ENCODE data around the gene PLOD1.
"Not testable (repeated sequence)": the region's sequence is repeated elsewhere in the genome, so short reads cannot be mapped to it uniquely, and the experiment has no call there.

PLOD1 gene

DNA sequence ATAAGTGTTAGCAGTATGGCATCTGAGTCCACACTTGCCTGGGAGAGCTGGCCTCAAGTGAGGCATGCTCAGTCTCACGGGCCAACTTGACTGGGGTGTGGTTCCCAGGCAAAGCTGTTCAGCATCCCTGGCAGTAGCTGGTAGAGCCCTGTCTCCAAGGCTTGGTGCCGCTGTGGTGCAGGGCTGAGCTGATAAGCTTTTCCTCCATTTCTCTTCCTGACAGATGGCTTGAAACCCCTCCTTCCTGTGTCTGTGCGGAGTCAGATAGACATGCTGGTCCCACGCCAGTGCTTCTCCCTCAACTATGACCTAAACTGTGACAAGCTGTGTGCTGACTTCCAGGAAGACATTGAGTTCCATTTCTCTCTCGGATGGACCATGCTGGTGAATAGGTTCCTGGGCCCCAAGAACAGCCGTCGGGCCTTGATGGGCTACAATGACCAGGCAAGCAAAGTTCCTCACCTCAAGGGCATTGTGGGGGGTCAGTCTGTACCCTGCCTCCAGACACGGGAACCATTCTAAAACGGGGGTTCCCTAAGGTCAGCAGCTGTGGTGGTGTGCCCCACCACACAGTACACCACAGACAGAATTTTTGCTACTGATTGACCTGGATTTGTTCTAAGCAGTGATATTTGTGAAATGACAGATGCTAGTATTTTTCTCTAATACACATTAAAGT lies 71.1 kb downstream of the PLOD1 start:
- H3K36me3 ChIP-seq (ENCODE audit: insufficient read depth, low read length) = peaks cover 80% of the 10 kb centered on the region; the same call in 1 of the 2 replicates
- H3F3A ChIP-seq (ENCODE audit: low read depth) = no peaks in the 10 kb centered on the region

DNA sequence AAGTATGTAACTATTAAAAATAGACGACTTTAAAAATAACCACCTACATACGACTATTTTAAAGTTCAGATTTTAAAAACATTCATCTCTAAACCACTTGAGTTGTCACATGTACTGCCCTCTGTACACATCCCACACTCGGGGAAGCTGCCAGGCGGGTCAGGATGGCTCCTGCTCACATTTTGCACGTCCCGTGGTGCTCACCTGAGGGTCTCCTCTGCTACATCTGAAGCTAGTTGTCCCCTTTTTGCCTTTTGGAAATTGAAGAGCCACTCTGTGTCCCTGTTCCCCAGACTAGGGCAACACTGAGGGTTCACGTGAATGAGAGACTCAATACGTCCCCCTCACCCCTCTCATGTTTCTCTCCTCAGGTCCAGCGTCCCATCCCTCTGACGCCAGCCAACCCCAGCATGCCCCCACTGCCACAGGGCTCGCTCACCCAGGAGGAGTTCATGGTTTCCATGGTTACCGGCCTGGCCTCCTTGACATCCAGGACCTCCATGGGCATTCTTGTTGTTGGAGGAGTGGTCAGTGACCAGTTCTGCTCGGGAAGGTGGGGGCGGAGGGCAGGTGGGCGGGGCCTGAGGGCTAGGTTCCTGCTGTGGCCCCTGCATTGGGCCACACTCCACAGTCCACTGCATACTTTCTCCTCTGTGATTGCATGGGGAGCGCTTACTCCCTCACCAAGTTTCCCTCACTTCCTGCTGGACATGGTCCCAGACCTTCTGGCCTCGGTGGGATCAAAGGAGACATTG lies 71.8 kb downstream of the PLOD1 start:
- Histone ChIP-seq H3K4me3 (ENCODE audit: low read length, poor library complexity, severe bottlenecking) (no peak overlapping the region), H3K9ac (ENCODE audit: low read depth, low read length, poor library complexity, severe bottlenecking) (no peak overlapping the region), H3F3A (ENCODE audit: low read depth) (no peaks in the 10 kb centered on the region), H3K9me2 (replicated peaks; ENCODE audit: low read depth, low read length) (no peaks in the 10 kb centered on the region), H3K4me1 (ENCODE audit: insufficient read depth, low read length, poor library complexity, severe bottlenecking) (no peaks in the 10 kb centered on the region), H3K36me3 (ENCODE audit: insufficient read depth, low read length) (peaks cover 81% of the 10 kb centered on the region; the same call in 1 of the 2 replicates), H3K9me3 (ENCODE audit: insufficient read depth, low read depth, low read length) (no peaks in the 10 kb centered on the region), H4K20me1 (ENCODE audit: insufficient read depth, low read length, poor library complexity, severe bottlenecking) (no peaks in the 10 kb centered on the region), H3K79me2 (ENCODE audit: insufficient read depth, low read length) (no peaks in the 10 kb centered on the region), H2AFZ (ENCODE audit: low read length) (no peak overlapping the region), H3K4me2 (ENCODE audit: low read depth, low read length, poor library complexity, severe bottlenecking) (no peak overlapping the region), H3K27me3 (ENCODE audit: insufficient read depth, low read length, poor library complexity, severe bottlenecking) (no peaks in the 10 kb centered on the region)
- TF ChIP-seq, protein P1, sequence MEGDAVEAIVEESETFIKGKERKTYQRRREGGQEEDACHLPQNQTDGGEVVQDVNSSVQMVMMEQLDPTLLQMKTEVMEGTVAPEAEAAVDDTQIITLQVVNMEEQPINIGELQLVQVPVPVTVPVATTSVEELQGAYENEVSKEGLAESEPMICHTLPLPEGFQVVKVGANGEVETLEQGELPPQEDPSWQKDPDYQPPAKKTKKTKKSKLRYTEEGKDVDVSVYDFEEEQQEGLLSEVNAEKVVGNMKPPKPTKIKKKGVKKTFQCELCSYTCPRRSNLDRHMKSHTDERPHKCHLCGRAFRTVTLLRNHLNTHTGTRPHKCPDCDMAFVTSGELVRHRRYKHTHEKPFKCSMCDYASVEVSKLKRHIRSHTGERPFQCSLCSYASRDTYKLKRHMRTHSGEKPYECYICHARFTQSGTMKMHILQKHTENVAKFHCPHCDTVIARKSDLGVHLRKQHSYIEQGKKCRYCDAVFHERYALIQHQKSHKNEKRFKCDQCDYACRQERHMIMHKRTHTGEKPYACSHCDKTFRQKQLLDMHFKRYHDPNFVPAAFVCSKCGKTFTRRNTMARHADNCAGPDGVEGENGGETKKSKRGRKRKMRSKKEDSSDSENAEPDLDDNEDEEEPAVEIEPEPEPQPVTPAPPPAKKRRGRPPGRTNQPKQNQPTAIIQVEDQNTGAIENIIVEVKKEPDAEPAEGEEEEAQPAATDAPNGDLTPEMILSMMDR (conservative IDR thresholded peaks at IDR 0.05; ENCODE audit: low read length) = no peak
- no peak for TF ChIP-seq EZH2phosphoT487 (IDR thresholded peaks at IDR 0.05; ENCODE audit: borderline replicate concordance)

More for the DNA sequence above, 71.1 kb downstream of the PLOD1 start:
- no peak overlapping the region for H3K9ac ChIP-seq (ENCODE audit: low read depth, low read length, poor library complexity, severe bottlenecking)
- no peaks in the 10 kb centered on the region for H3K27me3 ChIP-seq (ENCODE audit: insufficient read depth, low read length, poor library complexity, severe bottlenecking)
- H2AFZ ChIP-seq (ENCODE audit: low read length) = no peak overlapping the region
- H3K9me3 ChIP-seq (ENCODE audit: insufficient read depth, low read depth, low read length) = no peaks in the 10 kb centered on the region
- no peaks in the 10 kb centered on the region for H3K4me1 ChIP-seq (ENCODE audit: insufficient read depth, low read length, poor library complexity, severe bottlenecking)
- H4K20me1 ChIP-seq (ENCODE audit: insufficient read depth, low read length, poor library complexity, severe bottlenecking) = no peaks in the 10 kb centered on the region
- no peaks in the 10 kb centered on the region for H3K79me2 ChIP-seq (ENCODE audit: insufficient read depth, low read length)
- TF ChIP-seq EZH2phosphoT487 (IDR thresholded peaks at IDR 0.05; ENCODE audit: borderline replicate concordance) = no peak
- TF ChIP-seq, protein P1 (conservative IDR thresholded peaks at IDR 0.05; ENCODE audit: low read length) = no peak
- no peaks in the 10 kb centered on the region for H3K9me2 ChIP-seq (replicated peaks; ENCODE audit: low read depth, low read length)
- H3K4me3 ChIP-seq (ENCODE audit: low read length, poor library complexity, severe bottlenecking) = no peak overlapping the region
- no peak overlapping the region for H3K4me2 ChIP-seq (ENCODE audit: low read depth, low read length, poor library complexity, severe bottlenecking)

DNA sequence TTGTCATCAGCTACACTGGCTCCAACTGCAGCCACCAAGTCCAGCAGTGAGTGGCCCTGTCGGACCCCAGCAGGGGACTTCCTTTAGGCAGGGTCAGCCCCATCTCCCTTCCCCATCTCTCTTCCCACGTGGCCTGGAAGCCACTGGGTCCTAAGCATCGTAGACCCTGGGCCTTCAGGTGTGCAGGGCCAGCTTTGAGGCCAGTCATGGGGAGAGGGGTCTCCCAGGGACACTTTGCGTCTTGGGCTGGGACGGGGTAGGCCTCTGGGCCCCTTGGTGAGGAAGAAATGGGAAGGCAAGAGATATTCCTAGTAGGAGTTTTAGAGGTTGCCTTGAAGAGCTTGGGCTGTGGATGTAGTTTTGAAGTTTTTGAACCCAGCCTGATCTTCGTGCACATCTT lies 72.7 kb downstream of the PLOD1 start:
- Histone ChIP-seq H3K9ac (ENCODE audit: low read depth, low read length, poor library complexity, severe bottlenecking) (no peak overlapping the region), H3K4me3 (ENCODE audit: low read length, poor library complexity, severe bottlenecking) (no peak overlapping the region), H4K20me1 (ENCODE audit: insufficient read depth, low read length, poor library complexity, severe bottlenecking) (no peaks in the 10 kb centered on the region), H3K9me3 (ENCODE audit: insufficient read depth, low read depth, low read length) (no peaks in the 10 kb centered on the region), H3K4me2 (ENCODE audit: low read depth, low read length, poor library complexity, severe bottlenecking) (no peak overlapping the region), H3K27me3 (ENCODE audit: insufficient read depth, low read length, poor library complexity, severe bottlenecking) (no peaks in the 10 kb centered on the region), H3K4me1 (ENCODE audit: insufficient read depth, low read length, poor library complexity, severe bottlenecking) (no peaks in the 10 kb centered on the region), H3K9me2 (replicated peaks; ENCODE audit: low read depth, low read length) (no peaks in the 10 kb centered on the region), H3K79me2 (ENCODE audit: insufficient read depth, low read length) (no peaks in the 10 kb centered on the region), H3F3A (ENCODE audit: low read depth) (no peaks in the 10 kb centered on the region), H2AFZ (ENCODE audit: low read length) (no peak overlapping the region), H3K36me3 (ENCODE audit: insufficient read depth, low read length) (peaks cover 81% of the 10 kb centered on the region; the same call in 1 of the 2 replicates)
- TF ChIP-seq, protein P1 (conservative IDR thresholded peaks at IDR 0.05; ENCODE audit: low read length) = no peak
- no peak for TF ChIP-seq EZH2phosphoT487 (IDR thresholded peaks at IDR 0.05; ENCODE audit: borderline replicate concordance)

DNA sequence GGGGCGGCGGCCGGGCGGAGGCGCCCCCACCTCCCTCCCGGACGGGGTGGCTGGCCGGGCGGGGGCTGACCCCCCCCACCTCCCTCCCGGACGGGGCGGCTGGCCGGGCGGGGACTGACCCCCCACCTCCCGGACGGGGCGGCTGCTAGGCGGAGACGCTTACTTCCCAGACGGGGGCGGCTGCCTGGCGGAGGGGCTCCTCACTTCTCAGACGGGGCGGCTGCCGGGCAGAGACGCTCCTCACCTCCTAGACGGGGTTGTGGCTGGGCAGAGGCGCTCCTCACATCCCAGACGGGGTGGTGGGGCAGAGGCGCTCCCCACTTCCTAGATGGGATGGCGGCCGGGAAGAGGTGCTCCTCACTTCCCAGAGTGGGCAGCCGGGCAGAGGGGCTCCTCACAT lies 73.8 kb downstream of the PLOD1 start:
- not testable (repeated sequence) for H4K20me1 ChIP-seq (ENCODE audit: insufficient read depth, low read length, poor library complexity, severe bottlenecking); H3K4me3 ChIP-seq (ENCODE audit: low read length, poor library complexity, severe bottlenecking); H2AFZ ChIP-seq (ENCODE audit: low read length); H3F3A ChIP-seq (ENCODE audit: low read depth); H3K9ac ChIP-seq (ENCODE audit: low read depth, low read length, poor library complexity, severe bottlenecking); H3K4me2 ChIP-seq (ENCODE audit: low read depth, low read length, poor library complexity, severe bottlenecking); H3K4me1 ChIP-seq (ENCODE audit: insufficient read depth, low read length, poor library complexity, severe bottlenecking); H3K79me2 ChIP-seq (ENCODE audit: insufficient read depth, low read length); H3K9me3 ChIP-seq (ENCODE audit: insufficient read depth, low read depth, low read length); H3K9me2 ChIP-seq (replicated peaks; ENCODE audit: low read depth, low read length); H3K27me3 ChIP-seq (ENCODE audit: insufficient read depth, low read length, poor library complexity, severe bottlenecking)
- H3K36me3 ChIP-seq (ENCODE audit: insufficient read depth, low read length) = peaks cover 73% of the 10 kb centered on the region; the same call in 1 of the 2 replicates
